Stimulated activated CD4-positive, alpha-beta T cell treated with anti-CD3 and anti-CD28 coated beads, Interleukin-2, amount 100 ng/mL, for 48 hours (primary cell): Measurements from ENCODE around the gene ATOH1.

ENCODE experiments used
- DNase-seq, 2 donors: peaks; one replicate each; pipeline ENCODE4 v3.0.0-alpha.2; 2020

The ATOH1 gene

DNA sequence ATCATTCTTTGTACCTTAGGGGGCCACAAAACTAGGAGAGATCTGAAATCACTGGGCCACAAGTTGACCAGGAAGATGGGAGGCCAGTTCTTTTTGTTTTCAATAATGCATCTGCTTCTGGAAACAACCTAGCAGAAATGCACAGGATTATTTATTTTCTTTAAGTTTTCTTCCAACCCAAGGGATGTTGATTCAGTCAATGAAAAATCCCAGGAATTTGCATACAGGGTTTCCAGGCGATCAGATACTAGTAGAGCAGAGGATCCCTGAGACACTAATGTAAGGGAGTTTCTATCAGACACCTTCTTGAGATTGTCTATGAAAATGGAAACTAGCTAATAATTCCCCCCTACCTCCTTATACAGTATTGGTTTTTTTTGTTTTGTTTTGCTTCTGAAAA lies 7.4 kb downstream of the ATOH1 start:
- no peak for DNase-seq

DNA sequence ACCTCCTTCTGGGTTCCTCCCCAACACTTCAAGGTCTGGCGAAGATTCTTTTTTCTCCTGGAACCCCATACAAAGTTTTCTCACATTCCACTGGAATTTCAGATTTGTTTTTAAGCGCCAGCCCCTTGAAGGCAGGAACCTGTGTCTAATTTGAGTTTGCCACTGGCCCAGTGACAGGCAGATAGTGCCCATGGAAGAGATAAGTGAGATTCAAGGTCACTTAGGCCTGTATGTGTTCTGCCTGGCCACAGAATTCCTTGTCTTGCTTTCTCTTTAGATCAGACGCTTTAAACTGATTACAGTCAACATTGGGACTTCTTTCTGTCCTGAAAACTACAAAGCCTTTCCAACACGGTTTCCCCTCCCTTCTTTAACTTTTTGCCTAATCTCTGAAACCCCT lies 11.2 kb downstream of the ATOH1 start:
- DNase-seq, result no peak

DNA sequence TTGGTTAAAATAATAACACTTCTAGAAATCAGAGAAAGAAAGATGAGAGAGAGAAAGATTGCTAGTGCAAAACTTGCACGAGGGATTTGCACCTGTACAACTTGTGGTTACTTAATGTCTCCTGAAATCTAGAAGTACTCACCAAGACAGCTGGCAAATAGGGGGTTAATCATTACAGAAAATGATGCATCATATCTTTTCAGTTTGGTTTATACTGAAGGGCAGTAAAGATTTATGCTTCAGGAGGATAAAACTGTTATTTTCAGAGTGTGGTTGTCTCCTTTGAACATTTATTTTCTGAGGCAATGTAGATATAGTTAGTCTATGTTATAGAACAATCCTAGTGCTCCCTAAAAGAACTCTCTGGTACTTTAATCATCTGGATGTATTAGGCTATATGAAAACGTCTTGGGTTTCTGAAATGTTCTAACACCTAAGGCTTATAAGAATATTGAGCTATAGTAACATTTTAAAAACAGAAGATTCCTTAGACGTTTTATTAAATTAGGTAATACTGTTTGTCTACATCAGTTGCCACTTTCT lies 13.3 kb downstream of the ATOH1 start:
- DNase-seq, result no peak

DNA sequence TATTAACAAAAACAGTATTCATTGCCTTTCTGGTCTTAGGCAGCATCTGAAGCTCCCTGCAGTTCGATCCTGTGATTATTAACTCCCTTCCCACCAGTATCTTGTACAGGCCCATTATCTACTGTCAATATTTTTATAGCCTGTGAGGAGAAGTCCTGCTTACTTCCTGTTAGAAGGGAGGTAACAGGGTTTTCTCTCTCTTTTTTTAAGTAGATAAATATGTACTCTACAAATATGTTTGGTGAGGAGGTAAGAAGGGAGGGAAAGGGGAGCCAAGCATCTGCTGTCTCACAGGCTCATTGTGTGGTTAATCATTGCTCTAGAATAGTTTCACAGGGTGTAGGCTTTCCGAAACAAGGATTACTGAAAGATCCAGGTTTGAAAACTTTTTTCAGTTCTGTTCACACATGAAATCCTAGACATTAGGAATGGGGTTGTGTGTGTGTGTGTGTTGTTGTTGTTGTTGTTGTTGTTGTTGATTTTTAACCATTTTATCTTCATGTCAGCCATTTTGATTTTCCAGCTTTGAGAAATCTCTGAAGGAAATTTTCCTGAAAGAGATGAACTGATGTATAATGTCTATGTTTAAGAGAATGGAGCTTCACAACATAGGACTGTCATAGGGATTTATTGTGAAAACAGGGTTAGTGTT lies 14.2 kb downstream of the ATOH1 start:
- no peak for DNase-seq

DNA sequence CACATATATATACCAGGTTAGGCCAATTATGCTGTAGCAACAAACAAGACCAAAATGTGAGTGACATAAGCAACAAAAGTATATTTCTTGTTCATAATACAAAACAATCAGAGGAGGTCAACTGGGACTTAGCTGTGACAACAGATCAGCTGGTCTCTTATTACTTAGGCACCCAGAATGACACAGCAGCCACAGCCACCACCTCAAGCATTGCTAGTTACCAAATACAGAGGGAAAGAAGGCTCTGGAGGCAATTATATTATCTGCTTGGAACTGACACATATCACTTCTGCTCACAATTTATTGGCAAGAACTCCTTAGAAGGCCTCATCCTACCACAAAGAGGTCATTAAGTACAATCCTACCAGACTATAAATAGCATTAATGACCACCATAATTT lies 15.2 kb downstream of the ATOH1 start:
- DNase-seq, result no peak

DNA sequence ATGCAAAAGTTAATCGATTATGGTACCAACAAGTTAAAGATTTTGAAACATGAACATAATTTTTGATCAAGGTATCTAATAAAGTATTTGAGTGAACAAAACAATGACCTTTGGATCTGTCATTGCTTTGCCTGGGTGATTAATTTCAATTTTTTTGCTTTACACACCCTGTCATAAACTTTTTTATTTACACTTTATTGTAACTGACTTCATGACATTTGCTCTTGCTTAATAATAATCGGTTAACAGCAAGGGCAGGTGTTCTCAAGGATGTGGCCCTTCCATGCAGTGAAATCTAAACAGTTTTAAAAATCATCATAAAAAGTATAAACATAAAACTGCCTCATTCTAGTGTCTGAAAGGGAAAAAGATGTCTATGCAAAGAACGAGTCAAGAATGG lies 24.1 kb downstream of the ATOH1 start:
- DNase-seq, result no peak

DNA sequence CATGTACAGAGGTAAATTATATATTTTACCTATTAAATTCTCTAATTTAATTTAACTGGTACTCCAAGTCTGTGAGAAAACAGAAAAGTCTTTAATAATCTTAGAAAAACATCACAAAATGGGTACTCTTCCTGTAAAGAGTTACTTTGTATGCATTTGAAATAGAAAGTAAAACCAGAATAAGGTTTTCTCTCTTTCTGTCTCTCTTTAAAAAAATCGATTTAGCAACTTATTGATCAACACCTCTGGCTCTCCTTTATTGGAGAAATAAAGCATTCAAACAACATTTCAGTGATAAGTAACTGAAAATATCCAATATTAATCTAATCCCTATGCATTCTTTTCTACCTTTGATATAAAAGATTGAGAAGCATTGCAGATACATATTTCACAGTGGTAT lies 27.4 kb downstream of the ATOH1 start:
- no peak for DNase-seq

DNA sequence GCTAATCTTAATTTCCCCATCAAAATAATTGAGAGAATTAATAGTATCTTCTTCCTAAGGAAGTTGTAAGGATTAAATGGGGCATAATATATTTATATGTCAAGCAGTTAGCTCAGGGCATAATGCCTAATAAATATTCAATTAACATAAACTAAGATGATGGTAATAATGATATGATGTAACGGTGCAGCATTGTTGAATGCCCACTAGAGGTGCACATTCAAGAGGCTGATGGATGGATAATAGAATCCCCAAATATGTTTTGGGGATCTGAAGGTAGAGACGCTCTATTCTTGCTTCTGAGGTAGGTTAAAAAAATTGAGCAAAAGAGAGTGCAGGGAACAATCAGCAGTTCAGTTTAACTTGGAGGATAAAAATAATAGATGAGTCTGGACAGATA lies 37.1 kb downstream of the ATOH1 start:
- DNase-seq, result no peak

DNA sequence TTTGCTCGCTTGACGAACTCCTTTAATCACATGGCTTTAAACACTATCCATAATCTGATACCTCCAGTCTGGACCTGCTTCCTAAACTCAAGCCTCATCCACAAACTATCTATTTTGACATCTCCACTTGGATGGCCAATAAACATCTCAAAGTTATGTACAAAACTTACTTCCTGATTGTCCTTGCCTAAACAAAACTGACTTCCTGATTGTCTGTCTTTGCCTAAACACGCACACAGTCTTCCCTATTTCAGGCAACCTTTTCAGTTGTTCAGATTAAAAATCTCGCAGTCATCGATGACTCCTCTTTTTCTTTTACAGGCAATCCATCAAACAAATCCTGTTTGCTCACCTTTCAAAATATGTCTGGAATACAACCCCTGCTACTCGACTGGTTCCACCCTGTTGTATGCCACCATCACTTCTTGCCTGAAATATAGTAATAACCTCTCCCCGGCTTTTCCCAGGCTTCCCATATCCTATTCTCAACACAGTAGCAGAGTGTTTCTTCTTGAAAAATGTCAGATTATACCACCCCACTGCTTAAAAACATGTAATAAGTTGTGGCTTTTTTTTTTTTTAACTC lies 39.0 kb downstream of the ATOH1 start:
- DNase-seq, result no peak

DNA sequence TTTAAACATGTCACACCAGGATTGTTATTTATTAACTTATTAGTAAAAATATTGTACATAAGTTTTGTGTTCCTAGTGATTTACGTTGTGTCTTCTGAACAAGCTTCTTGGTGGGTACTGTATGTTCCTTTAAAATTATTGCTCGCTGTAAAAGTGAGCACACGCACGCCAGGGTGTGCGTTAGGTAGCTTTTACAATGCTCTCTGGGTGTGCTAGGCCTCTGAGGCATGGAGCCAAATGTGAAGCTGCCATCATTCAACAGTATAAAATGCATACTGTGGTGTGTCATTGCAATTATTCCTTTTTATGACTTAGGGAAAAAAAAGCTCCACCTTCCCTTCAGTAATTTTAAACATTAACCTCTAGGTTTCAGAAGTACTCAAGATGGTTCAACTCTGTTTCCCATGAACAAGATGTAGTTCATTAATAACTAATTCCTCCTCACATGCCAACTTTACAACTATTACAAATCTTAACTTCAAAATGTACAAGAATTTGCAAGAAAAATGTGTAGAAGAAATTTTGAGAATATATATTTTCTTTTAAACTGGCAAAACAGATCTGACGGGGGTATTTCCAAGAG lies 42.4 kb downstream of the ATOH1 start:
- no peak for DNase-seq

DNA sequence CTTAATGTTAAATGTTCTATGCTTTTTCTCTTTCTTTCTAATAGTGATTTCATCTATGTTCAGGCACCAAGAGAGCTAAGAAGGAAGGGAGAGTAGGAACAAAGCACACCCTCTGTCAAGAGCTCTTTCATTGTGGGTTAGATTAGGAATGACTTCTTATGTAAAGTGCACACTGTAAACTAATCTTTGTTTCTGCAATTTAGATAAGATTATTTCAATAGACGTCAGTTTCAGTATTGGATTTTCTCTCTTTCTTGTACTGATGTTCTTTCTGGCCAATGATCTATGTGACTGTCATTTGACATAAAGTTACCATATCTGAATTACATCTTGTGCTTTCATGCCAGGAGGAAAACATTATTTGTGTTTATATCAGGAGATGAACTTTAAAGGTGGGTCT lies 48.2 kb downstream of the ATOH1 start:
- DNase-seq, result no peak

DNA sequence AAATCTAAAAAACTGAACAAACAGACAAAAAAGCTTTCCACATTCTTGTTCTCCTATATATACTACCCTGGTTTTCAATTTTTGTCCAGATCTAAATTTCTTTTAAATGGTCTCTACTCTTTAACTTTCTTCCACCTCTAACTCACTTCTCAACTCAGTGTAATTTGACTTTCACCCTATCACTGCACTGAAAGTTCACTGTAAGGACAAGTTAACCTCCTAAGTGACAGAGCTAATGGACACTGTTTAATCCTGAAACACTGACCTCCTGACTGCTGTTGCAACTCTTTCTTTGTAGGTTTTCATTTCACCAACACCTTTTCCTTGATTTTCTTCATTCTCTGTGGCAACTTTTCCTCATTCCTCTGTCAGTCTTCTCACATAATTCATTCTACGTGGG lies 50.0 kb downstream of the ATOH1 start:
- no peak for DNase-seq

DNA sequence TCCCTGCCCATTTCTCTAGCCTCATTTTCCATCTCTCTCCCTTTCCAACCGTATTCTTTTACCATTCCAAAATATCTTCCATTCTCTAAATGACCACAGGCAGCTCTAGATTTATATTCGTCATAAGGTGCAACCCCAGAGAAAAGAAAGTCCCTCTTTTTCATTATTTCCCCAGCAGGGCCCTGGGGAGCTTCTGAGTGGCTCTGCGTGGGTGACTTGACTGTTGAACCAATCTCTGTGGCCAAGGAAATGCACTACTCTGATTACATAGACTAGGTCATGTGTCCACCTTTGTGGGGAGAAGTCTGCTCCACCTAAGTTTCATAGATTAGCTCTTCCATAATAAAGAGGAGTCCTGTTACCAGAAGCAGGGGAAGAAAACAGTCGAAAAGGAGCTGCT lies 51.4 kb downstream of the ATOH1 start:
- DNase-seq, result no peak
